ENCODE data around the gene PDRG1. TPM values are rescaled to one million over a fixed set of nuclear protein-coding genes. Genes with fewer than 3 reads are reported as not detected.
A peak's percentile ranks its signal among the peaks of the same experiment; 100 is the strongest.

The PDRG1 gene
- 16.7 and 17.2 TPM in 2 replicates for polyA plus RNA-seq (2014; cell fraction: cytosol; rRNA removed)
- polyA plus RNA-seq (2014; cell fraction: nucleus; rRNA removed): 10.5 and 12.4 TPM in 2 replicates

GRCh38 chr20:31951530-31952453 lies at the start of gene PDRG1:
TSS of gene PDRG1 (minus strand) at chr20:31952046. CDS start at chr20:31951961, 85 bp downstream.
- peak; percentile 98 for DNase-seq (ENCODE audit: low spot score)

GRCh38 chr20:31998246-31998645 lies 46.4 kb upstream of the PDRG1 start:
- no peak for DNase-seq (ENCODE audit: low spot score)

GRCh38 chr20:31996996-31997395 lies 45.1 kb upstream of the PDRG1 start:
- no peak for DNase-seq (ENCODE audit: low spot score)

DNA sequence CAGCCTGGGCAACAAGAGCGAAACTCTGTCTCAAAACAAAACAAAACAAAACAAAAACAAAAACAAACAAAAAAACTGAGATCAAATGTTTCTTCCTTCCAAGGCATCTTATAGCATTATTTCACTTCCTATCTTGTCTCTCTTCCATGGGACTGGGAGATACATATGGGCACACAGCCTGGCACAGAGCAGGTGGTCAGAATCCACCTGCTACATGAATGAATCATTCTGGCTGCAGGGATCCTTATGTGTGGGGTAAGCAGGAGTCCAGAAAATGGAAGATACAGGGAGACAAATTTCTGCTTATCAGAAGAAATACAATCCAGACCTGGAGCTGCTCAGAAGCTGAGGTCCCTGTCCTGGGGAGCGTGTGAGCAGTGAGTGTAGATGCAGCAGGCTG lies 40.2 kb upstream of the PDRG1 start:
- no peak for DNase-seq (ENCODE audit: low spot score)

DNA sequence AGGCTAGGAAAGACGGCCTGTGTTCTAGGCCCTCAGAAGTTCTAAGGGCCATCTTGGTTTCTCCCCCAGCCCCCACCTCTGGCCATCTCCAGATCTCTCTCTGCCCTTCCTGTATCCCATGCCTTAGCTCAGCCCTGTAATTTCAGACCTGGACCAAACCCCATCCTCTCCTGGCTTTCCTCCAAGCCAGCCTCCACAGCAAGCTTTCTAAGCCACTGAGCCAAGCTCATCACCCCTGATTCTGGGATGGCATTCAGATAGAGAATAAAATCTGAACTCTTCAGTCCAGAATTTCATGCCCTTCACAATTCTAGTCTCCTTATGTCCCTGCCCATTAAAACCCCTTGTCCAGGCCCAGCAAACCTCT lies 39.5 kb upstream of the PDRG1 start:
- no peak for DNase-seq (ENCODE audit: low spot score)

DNA sequence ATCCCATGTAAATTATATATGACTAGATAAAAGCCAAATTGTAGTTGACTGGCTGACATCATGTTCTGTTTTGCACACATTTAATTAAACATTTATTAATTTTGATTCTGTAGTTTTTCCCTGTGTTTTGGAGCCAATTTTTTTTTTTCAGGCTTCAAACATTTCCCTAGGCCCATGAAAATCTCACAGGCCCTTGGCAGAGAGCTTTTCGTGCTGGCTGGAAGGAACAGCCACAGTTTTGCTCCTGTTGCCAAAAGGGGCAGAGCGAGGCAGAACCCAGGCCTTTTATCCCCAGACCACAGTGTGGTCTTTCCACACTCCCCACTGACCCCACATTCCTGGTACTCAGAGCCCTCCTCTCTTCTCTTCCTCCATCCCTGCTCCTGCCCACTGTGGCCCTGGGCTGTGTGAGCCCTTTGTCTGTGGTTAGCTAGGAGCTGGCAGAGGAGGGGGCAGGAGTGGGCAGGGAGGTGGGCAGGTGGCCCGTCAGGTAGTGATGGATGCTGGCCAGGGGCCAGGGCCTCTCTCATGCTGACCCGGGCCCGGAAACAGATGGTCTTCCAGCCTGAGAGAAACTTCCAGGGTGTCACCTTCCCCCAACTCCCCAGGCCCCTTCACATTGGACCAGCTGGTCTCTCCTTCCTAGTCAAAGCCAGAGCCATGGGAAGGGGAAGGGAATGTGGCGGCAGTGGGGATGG lies 38.9 kb upstream of the PDRG1 start:
- no peak for DNase-seq (ENCODE audit: low spot score)

DNA sequence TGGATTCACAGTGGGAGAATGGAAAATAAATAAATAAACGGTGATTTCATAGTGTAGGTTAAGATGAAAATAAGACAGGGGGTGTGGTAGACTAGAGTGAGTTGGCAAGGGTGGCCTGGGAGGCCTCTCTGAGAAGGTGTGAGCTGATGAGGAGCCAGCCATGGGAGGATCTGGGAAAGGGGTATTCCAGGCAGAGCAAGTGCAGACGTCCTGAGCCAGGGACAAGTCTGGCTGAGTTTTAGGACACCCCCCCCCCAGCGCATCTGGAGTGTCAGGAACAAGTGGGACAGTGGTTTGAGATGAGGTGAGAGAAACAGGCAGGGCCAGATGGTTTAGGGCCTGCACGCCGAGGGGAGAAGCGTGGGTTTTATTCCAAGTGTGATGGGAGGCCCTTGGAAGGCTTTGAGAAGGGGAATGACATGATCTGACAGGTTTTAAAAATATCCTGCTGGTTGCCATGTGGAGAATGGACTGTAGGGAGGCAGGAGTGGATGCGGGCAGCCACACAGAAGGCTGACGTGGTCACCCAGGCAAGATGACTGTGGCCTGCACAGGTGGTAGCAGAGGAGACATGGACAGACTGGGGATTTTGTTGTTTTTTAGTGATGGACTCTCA lies 37.3 kb upstream of the PDRG1 start:
- DNase-seq (ENCODE audit: low spot score): no peak

- DNase-seq (ENCODE audit: low spot score): no peak
Observed at GRCh38 chr20:31988430-31989015, 36.7 kb upstream of the PDRG1 start.

DNA sequence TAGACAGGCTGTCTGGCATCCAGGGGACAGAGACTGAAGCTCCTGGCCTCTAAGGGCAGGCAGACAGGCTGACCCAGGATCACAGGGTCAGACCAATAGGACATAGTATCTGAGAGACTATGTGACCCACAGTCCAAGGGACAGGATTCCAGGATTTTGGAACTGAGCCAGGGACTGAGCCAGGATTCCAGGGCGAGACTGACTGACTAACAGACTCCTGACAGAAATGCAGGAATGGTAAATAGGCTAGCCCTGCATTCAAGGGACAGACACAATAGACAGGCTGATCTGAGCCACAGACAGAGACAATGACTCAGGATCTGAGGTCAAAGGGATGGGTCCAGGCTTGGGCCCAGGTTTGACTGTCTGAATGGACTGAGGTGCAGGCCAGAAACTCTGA lies 35.9 kb upstream of the PDRG1 start:
- no peak for DNase-seq (ENCODE audit: low spot score)

DNA sequence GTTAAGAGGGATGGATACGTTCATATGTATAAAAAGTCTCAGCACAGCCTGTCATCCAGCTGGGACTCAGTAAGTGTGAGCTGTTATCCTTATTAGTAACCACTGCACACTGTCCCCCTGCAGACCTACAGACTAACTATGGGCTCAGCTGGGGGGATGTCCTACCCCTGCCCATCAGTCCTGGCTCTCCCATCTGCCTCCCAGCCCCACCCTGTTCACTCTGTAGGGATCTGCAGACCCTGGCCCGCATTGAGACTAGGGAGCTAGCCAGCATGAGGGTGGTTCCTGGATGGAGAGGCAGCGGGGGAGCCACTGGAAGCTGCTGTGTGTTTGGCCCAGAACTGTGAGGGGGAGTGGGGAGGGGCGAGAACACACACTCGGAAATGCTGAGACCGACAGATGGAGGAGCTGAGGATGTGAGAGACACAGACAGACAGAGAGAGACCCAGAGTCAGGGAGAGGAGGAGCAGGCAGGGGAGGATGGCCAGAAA lies 33.2 kb upstream of the PDRG1 start:
- no peak for DNase-seq (ENCODE audit: low spot score)

DNA sequence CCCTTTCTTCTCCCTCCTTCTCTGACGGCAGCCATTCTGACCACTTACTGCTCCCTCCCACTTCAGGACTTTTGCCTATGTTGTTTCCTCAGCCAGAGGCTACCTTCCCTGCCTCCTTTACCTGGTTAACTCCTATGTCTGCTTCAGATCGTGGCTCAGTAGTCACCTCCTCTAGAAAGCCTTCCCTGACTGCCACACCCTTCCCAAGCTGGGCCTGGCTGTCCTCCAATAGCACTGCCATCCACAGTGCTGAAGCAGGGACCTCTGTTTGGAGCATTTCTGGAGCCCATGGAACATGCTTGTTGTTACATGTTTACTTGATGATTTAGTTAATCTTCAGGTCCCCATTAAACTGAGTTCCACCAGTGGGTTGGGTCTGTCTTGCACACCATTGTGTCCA lies 29.9 kb upstream of the PDRG1 start:
- DNase-seq (ENCODE audit: low spot score): no peak

DNA sequence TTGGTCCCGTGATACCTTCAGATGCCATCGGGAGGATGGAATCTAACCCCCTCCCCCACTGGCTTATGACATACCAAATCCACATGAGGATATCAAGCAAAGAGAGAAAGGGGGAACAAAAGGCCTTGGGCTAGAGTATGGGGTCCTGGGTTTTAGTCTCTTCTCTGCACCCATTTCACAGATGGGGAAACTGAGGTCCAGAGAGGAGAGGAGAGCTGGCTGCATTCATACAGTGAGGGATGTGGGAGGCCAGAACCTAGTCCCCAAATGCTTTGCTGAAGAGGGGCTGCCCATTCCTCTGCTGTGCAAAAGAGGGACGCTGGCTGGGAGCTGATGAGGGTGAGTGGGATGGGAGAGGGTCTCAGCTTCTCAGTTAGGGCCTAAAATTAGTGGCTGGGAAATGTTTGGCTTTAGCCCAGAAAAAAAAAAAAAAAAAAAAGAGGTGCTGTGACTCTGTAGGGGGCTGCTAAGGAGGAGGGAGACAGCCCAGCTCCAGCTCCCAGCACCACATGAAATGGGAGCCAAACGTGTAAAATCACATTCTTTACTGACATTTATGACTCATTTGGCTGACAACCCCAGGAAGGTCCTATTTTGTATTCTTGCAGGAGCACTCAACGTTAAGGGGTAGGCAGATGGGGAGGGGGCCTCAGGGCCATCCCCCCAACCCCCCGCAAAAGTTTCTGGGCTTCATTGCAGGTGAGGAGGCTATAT lies 28.0 kb upstream of the PDRG1 start:
- DNase-seq (ENCODE audit: low spot score): no peak

GRCh38 chr20:31977080-31977479 lies 25.2 kb upstream of the PDRG1 start:
- DNase-seq (ENCODE audit: low spot score): no peak

- DNase-seq (ENCODE audit: low spot score): no peak
Observed at GRCh38 chr20:31975874-31976273, 24.0 kb upstream of the PDRG1 start.

DNA sequence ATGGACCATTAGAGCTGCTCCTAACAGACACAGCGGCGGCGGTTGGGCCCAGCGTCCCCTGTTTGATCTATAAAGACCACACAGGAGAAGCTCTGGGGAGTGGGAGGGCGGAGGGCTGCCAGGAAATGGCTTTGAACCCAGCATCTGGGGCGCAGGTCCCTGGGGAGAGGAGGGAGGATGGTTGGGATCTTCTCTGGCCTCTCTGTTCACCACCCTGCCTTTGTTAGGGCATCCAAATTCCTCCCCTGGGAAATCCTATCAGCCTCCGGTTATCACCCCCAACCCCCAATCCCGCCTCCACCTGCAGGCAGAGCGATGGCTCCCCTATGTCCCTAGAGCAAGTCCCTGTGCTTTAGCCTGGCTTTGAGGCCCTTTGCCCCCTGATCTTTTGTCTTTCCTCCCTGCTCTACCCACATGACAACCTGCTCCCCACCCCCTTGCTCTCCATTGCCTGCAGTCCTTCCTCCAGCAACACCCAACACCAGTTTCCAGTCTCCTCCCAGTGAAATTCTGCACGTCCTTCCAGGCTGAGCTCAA lies 23.2 kb upstream of the PDRG1 start:
- DNase-seq (ENCODE audit: low spot score): no peak

DNA sequence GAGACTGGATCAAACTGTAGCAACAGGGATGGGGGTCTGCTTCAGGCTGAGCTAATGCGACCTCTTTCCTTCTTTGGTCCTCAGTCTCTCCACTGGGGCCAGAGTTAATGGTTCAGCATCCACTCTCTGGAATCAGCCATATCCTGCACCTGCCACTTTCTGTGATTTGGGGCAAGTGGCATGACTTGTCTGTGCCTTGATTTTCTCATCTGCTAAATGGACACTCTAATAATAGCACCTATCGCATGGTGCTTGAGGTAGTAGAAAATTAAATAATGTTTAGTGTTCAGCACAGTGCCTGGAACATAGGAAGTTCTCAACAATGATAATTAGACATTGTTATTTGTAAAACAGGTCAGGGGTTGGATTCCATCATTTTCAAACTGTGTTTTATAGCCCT lies 22.4 kb upstream of the PDRG1 start:
- DNase-seq (ENCODE audit: low spot score): no peak

GRCh38 chr20:31972471-31973021 lies 20.7 kb upstream of the PDRG1 start:
- DNase-seq (ENCODE audit: low spot score): no peak

GRCh38 chr20:31969991-31970390 lies 18.1 kb upstream of the PDRG1 start:
- DNase-seq (ENCODE audit: low spot score): no peak

GRCh38 chr20:31968291-31969126 lies 16.7 kb upstream of the PDRG1 start:
- DNase-seq (ENCODE audit: low spot score): peak; percentile 60

DNA sequence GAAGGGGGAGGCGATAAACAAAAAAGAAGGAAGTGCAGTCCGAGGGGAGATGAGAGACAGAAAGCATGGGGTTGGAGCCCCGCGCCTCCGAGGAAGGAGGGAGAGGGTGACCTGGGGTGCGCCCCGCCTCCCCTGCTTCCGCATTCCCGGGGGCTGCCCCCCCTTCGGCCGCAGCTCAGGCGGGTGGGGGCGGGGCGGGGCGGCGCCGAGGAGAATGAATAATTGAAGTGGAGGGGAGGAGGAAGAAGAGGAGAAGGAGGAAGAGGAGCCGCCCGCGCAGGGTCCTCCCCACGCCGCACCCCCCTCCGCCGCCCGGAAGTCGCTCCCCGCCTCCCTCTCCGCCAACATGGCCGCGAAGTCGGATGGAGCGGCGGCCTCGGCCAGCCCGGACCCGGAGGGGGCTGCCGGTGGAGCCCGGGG lies 16.0 kb upstream of the PDRG1 start, which contains the start of gene XKR7:
Gene XKR7 (plus strand): TSS at position 322 of the 420 bp plus-strand sequence. CDS start 25 bp downstream, at position 347.
- DNase-seq (ENCODE audit: low spot score): peak; percentile 65

All from SK-N-DZ (cell line).